NCI-H1930 (cell line): ENCODE results near the gene ZIC5.

Experiments
- DNase-seq, 2 experiments: peaks; one replicate each; lab custom pipeline; 2025; lab: John Stamatoyannopoulos, UW

The ZIC5 gene

DNA sequence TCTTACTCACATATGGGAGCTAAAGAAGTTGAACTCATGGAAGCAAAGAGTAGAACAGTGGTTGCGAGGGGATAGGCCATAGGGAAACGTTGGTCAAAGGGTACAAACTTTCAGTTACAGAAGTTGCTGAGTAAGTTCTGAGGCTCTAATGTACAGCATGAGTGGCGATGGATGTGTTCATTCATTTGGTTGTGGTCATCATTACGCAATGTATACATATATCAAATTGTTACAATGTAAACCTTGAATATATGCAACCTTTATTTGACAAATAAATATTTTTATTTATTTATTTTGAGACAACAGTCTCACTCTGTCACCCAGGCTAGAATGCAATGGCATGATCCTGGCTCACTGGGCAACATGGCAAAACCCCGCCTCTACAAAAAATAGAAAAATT, 38.7 kb downstream of the ZIC5 start:
- no peak for DNase-seq

DNA sequence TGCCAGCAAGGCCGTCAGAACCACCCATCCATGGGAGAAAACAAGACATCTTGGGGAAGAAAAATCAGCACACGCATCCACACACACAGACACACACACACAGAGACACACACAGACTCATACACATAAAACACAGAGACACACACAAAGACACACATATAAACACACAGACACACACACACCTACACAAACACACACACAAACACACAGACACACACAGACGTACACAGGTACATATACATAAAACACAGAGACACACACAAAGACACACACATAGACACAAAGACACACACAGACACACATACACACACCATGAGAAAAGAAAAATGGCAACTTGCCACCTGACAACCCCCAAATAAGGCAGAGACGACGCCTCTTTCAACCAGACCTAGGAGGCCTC, 40.6 kb downstream of the ZIC5 start:
- no peak for DNase-seq

- DNase-seq: no peak
Measured at GRCh38 chr13:99929866-99930265, 41.7 kb downstream of the ZIC5 start.

DNA sequence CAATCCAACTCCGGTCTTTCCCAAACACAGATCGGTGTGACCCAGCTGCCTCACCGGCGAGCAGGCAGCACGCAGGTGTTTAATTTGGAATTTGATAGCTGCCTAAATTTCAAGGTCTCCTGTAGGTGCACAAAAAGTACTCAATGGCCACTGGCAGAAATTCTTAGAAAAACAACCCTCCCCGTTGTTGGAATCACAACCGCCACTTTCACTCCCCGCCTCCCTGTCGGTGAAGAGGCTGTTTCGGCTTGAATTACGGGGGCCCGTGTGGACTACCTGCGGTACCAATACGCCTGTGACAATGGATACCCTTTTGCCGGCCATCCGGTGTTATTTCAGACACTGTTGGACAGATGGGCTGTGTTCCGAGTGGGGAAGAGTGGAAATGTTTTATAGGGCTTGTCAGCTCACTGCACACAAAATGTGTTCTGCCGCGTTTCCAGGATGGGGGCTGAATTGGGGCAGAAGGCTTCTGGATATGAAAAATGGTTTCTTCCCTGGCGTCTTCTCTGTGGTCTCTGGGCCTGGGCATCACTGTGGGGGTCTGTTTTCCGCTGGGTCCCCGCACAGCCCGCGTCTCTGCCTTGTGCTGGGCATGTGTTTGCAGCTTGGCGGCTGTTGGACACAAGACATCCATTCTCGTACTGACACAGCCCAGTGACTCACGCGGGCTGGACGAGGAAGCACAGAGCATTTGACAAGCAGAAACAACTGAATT, 45.4 kb downstream of the ZIC5 start:
- no peak for DNase-seq

GRCh38 chr13:99923877-99924582, 47.5 kb downstream of the ZIC5 start:
- DNase-seq: no peak

- DNase-seq: no peak
Measured at GRCh38 chr13:99922631-99923404, 48.7 kb downstream of the ZIC5 start.

DNA sequence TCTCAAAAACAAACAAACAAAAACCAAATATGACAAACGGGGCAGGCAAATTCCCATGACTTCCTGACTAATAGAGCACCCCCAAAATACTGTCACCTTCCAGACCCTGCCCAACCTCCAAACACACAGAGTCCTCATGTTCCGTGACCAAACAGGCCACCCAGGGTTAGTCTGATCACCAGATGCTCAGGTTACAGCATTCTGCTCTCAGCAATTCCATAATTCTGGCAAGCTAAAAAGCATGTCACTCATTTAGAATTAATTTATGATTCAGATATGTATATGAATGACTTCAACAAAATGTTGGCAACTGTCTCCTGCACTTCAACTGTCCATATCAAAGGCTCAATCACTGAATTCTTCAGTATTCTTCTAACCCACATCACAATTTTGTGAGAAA, 52.4 kb downstream of the ZIC5 start:
- no peak for DNase-seq

DNA sequence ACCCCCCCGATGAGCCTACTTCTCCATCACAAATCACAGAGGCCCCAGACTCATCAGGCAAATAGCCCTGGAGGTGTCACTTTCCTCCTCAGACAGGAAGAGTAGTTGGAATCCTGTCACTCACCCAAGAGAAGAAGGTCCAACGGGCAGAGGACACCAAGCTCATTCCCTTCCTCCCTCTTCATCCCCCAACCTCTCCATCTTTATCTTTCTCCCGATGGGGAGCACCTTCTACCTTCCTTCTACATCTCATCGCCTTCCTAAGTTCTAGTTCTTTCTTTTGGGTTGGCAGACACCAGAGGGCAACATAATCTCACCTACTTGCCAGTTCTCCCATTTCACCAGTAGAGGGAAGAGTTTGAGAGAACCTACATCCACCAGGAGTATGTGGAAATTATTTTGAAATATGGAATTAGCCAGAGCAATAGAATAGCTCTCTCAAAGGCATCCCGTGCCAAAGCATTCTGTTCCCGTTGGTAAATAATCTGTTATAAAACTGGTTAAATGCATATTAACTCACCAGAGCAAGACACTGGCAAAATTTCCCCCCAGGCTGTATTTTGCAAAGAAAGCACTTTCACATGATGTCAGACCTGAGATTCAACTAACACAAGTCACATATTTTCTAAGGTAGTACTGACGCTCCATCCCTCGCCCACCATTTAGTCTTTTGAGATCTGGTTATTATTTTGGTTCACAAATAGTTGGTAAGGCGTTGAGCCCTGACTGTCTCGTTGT, 55.0 kb downstream of the ZIC5 start:
- peak; percentile 40 to 67 for DNase-seq

GRCh38 chr13:99913167-99913566, 58.4 kb downstream of the ZIC5 start:
- peak in 1 of 2 experiments; percentile 53 for DNase-seq
